EH (cell line): ENCODE results near the gene SEZ6L.

Experiments
- DNase-seq: peaks from one replicate; pipeline ENCODE4 v3.0.0-alpha.2; 2015; ENCODE audit warnings: low read depth

The SEZ6L gene

GRCh38 chr22:26169315-26170111 is at the start of gene SEZ6L:
TSS of gene SEZ6L (plus strand) at chr22:26169462. CDS start at chr22:26169670, 208 bp downstream.
- no peak for DNase-seq

- DNase-seq: no peak
Observed at GRCh38 chr22:26122920-26123468, 46.3 kb upstream of the SEZ6L start.

DNA sequence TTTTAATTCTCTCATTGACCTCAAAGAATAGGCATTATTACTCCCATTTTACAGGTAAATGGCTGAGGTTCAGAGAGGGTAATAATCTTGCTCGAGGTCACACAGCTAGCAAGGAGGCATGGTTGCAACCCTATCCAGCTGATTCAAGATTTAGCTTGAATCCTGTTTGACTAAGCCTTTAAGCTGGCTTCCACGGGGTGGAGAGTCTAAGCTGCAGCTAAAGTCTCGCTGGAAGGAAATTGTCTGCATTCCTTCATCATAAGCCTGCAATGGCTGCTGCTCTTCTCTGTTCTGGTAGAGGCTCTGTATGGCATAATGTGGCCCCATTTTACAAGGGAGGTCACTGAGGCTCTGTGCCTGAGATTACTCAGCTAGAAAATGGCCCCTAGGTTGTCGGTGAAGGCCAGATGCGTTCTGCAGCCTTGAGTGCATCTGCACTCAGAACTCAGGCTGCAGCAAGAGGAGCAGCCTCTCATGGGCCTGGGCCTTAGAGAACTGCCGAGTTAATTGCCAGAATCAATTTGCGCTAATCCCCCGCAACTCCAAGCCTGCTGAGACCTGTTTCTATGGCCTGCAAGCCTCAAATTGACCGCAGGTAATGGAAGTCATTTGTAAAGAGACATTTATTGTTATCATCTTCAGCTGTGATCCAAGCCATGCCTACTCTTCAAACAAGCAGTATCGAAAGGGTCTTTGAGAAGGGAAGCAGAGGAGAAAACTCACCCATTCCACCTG is 44.1 kb upstream of the SEZ6L start:
- DNase-seq: no peak

GRCh38 chr22:26127126-26127525 is 42.1 kb upstream of the SEZ6L start:
- DNase-seq: no peak

DNA sequence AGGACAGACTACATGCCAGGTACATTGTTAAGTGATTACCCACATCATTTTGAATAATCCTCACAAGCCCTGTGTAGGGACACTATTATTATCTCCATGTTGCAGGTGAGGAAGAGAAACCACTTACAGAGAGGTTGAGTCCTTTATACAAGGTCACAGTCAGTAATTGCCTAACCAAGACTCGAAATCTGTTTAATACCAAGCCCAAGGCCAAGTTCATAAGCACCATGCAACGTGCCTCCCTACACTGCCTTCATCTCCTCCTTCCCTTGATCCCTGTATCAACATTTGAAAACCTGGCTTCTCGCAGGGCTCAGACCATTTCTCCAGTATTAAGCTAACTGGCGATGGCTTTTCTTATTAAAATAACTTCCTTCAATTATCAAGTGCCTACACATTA is 41.7 kb upstream of the SEZ6L start:
- DNase-seq: no peak

GRCh38 chr22:26131589-26132154 is 37.6 kb upstream of the SEZ6L start:
- DNase-seq: no peak

DNA sequence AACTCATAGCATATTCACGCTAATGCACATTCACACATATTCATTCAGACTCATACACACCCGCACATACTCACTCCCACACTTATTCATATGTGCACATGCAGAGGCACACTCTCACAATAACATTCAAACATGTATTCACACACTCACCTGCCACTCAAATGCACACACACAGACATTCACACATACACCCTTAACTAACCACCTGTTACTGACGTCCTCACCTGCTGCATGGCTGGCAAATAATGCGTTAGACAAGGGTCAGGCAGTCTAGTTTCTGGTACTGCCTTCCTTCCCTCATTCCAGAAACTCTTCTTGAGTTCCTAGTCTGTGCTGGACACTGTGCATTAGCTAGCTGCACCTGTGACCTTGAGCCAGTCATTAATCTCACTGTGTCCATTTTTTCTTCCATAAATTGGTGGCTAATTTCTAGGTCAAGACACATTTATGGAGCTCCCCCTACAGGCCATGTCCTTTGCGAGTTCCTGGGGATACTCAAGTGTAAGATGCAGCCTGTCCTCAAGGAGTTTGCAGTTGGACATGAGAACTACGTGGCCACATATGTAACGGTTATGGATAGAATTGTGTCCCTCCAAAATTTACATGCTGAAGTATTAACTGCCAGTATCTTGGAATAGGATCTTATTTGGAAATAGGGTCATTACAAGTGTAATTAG is 34.5 kb upstream of the SEZ6L start:
- no peak for DNase-seq

DNA sequence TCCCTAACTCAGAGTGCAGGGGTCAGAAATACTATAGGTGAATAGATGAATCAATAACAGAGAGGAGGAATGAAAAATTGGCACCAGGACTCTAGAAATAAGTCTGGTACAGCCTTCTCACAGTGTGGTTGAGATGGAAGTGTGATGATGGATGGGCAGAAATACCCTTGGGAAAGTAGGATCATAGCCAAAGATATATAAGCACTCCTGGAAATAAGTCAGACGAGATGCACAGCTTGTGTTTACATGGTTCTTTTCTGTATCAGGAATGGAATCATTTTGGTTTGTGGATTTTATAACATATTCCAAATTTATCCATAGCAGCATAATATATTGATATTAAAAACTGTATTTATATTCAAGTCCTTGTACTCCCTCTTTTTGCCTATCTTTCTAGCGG is 33.5 kb upstream of the SEZ6L start:
- DNase-seq: no peak

DNA sequence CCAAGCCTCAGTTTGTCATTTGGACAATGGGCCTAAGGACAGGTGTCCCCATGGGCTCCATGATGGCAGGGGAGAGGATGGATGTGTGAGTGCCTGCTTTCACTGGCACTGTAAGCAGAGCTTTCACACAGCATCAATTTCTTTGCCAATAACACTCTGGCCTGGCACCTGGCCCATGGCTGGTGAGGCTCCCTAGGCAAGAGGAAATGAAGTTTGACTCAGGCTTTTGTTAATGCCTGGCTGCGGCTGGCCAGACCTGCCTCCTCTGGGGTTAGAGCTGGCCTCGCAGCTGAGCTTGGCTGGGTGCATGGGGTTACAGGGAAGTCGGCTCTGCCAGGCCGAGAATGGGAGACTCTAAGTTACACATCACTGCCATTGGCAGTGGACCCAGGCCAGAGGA is 30.0 kb upstream of the SEZ6L start:
- no peak for DNase-seq

DNA sequence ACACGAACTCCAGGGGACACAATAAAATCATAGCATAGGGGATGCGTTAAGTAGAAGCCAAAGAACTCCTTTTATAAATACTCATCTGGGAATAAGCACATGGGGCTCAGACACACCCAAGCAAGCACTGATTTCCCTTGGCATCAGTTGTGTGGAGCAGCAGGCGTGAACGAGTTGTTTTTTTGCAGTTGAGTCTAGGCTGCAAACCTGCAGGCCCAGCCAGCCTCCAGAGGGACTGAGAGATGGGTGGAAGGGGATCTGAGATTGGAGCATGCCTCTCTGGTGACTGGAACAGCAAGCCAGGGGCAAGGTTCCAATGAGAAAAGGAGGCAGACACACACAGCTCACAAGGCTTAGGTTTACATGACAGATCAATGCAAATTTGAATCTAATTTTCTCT is 27.4 kb upstream of the SEZ6L start:
- no peak for DNase-seq

GRCh38 chr22:26143806-26144325 is 25.4 kb upstream of the SEZ6L start:
- DNase-seq: no peak

DNA sequence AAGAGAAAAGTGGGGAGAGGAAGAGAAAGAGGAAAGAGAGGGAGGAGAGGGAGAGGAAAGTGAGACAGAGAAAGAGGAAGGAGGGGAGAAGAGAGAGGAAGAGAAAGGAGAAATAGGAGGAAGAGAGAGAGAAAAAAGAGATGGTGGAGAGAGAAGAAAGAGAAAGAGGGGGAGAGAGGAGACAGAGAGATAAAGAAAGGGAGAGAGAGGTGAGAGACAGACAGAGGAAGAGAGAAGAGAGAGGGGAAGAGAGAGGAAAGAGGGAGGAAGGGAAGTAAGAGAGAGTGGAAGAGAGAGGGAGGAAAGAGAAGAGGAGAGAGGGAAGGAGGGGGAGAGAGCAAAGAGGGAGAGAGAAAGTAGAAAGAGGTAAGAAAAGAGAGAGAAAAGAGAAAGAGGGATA is 9.4 kb upstream of the SEZ6L start:
- DNase-seq: no peak

- DNase-seq: no peak
Observed at GRCh38 chr22:26161746-26162145, 7.5 kb upstream of the SEZ6L start.

GRCh38 chr22:26162926-26163325 is 6.3 kb upstream of the SEZ6L start:
- DNase-seq: no peak

GRCh38 chr22:26164174-26164573 is 5.1 kb upstream of the SEZ6L start:
- no peak for DNase-seq

DNA sequence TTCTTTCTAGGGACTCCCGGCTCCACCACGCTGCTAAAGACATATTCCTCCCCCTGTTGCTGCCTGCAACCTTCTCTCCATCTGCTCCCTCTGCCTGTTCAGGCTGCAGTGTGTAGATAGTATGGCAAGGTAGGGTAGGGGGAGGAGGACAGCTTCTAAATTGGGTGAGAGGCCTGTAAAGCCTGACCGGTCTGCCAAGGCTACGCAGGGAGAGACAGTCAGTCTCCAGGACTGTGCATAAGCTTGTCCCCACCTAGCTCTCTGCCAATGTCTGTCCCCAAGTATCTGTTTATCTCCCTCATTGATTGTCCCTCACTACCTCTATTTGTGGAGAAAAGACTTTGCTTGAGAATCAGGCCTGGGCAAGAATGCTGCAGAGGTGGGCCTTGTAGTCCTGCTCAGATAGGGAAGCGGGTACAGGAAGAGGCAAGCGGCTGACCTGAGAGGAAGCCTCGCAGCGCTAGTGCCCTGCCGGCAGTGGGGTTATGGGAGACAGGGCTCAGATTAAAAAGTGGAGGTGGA is 871 bp upstream of the SEZ6L start:
- DNase-seq: no peak

DNA sequence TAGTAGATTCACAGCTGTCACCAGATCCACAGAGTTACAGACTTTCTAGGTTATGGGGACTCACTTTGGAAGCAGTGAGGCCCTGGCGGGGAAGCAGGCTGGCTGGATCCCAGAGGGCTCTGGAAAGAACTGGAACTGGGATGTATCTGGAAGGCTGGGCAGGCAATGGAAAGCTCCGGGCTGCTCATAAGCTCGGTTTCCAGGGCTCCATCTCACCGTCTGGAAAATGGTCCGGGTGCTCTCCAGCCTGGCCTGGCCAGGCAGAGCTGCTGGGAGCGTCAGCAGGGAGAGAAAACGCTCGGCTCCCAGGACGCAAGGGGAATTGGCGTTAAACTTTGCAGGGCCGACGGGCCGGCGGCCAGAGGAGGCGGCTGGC is 335 bp upstream of the SEZ6L start:
- peak; percentile 1 for DNase-seq

- DNase-seq: no peak
Observed at GRCh38 chr22:26170112-26170492, 840 bp downstream of the SEZ6L start.

- no peak for DNase-seq
Observed at GRCh38 chr22:26170795-26171580, 1.7 kb downstream of the SEZ6L start.

- peak; percentile 18 for DNase-seq
Observed at GRCh38 chr22:26172389-26172990, 3.2 kb downstream of the SEZ6L start.

DNA sequence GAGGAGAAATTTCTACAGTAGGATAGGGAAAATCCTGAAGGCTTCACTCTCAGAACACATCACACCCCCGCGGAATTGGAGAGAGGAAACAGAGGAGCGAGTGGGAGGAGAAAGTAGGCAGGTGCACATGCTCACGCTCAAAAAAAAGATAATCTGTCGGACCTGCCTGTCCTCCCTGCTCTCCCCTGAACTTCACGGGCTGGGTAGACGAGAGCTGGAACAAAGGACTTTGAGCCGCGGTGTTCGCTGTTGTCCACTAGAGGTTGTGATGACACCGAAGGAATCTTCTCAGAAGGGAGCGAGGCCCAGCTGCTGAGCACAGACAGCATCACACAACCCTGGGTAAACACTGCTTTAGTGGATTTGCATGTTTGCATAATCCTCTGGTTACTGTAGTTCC is 5.0 kb downstream of the SEZ6L start:
- DNase-seq: peak; percentile 25
